HUES64 (cell line): Measurements from ENCODE around the gene MOGAT1.

ENCODE experiments used
- H3K27ac ChIP-seq: 2 replicates; pipeline ENCODE4 v1.7.0; 2013; ENCODE audit warnings: low read depth, low read length, inconsistent platforms
- H3K27me3 ChIP-seq: 2 replicates; pipeline ENCODE4 v1.6.1; 2013; ENCODE audit warnings: mild to moderate bottlenecking, low read length; ENCODE audit not compliant: insufficient read depth
- H3K36me3 ChIP-seq: 2 replicates; pipeline ENCODE4 v1.6.1; 2013; ENCODE audit warnings: mild to moderate bottlenecking, low read length; ENCODE audit not compliant: insufficient read depth
- H3K4me1 ChIP-seq: 2 replicates; pipeline ENCODE4 v1.6.1; 2013; ENCODE audit warnings: mild to moderate bottlenecking, low read length, moderate library complexity; ENCODE audit not compliant: insufficient read depth
- H3K4me3 ChIP-seq: 2 replicates; pipeline ENCODE4 v1.5.1; 2013; ENCODE audit warnings: mild to moderate bottlenecking, low read length, moderate library complexity
- H3K9ac ChIP-seq: 2 replicates; pipeline ENCODE4 v1.6.1; 2013; ENCODE audit warnings: mild to moderate bottlenecking, low read depth, low read length
- H3K9me3 ChIP-seq: 2 replicates; pipeline ENCODE4 v1.6.1; 2013; ENCODE audit warnings: low read depth, low read length; ENCODE audit not compliant: insufficient read depth
- WGBS: fragments of 150-250, 120-280 bp; methylation state at CpG from one replicate; pipeline ENCODE4 v1.1.7; 2013; ENCODE audit warnings: missing lambda C conversion rate; 5-methylcytosine and 5-hydroxymethylcytosine counted together

Gene MOGAT1

GRCh38 chr2:222756951-222757650 lies 85.6 kb downstream of the MOGAT1 start:
- Histone ChIP-seq H3K4me3 (no peak overlapping the region), H3K4me1 (peaks cover 28% of the 10 kb centered on the region), H3K27me3 (peaks cover 22% of the 10 kb centered on the region; the same call in 1 of the 2 replicates), H3K36me3 (no peaks in the 10 kb centered on the region), H3K27ac (no peak overlapping the region), H3K9me3 (no peaks in the 10 kb centered on the region), H3K9ac (no peak overlapping the region)
- 66% methylated on average over 5 of the region's 5 CpGs for WGBS
